Endodermal cell (in vitro differentiated cells): ENCODE results near the gene IL21R. TPM values are rescaled to one million over a fixed set of nuclear protein-coding genes. Genes with fewer than 3 reads are reported as not detected.

Source experiments
- DNase-seq: peaks from one replicate; pipeline ENCODE4 v3.0.0-alpha.2; 2017
- H3K27ac ChIP-seq: 2 replicates; pipeline ENCODE4 v1.5.1; 2013; ENCODE audit warnings: mild to moderate bottlenecking, low read depth, low read length, moderate library complexity
- H3K27me3 ChIP-seq: 2 replicates; pipeline ENCODE4 v1.6.1; 2013; ENCODE audit warnings: mild to moderate bottlenecking, low read length, moderate library complexity; ENCODE audit not compliant: insufficient read depth, control insufficient read depth, poor library complexity, severe bottlenecking
- H3K36me3 ChIP-seq: 2 replicates; pipeline ENCODE4 v1.7.0; 2013; ENCODE audit warnings: mild to moderate bottlenecking, low read length, moderate library complexity; ENCODE audit not compliant: control insufficient read depth, insufficient read depth
- H3K4me1 ChIP-seq: one replicate; pipeline ENCODE4 v1.7.0; 2013; ENCODE audit warnings: low read length; ENCODE audit not compliant: control insufficient read depth, insufficient read depth
- H3K4me3 ChIP-seq: 2 replicates; pipeline ENCODE4 v1.5.1; 2013; ENCODE audit warnings: mild to moderate bottlenecking, low read length, moderate library complexity
- H3K9ac ChIP-seq: 2 replicates; pipeline ENCODE4 v1.6.1; 2013; ENCODE audit warnings: mild to moderate bottlenecking, low read length, moderate library complexity; ENCODE audit not compliant: poor library complexity, severe bottlenecking; ENCODE audit errors: extremely low read depth
- H3K9me3 ChIP-seq: 2 replicates; pipeline ENCODE4 v1.6.1; 2013; ENCODE audit warnings: mild to moderate bottlenecking, low read length, moderate library complexity; ENCODE audit not compliant: control insufficient read depth
- H3K27ac Mint-ChIP-seq: 2 replicates; pipeline ENCODE4 v1.8.0; 2020; ENCODE audit warnings: mixed read lengths
- H3K27me3 Mint-ChIP-seq: 2 replicates; pipeline ENCODE4 v1.8.0; 2021; ENCODE audit warnings: mild to moderate bottlenecking, mixed read lengths; ENCODE audit not compliant: insufficient read depth
- H3K36me3 Mint-ChIP-seq: 2 replicates; pipeline ENCODE4 v1.8.0; 2020; ENCODE audit warnings: low read depth, mixed read lengths
- H3K4me1 Mint-ChIP-seq: 2 replicates; pipeline ENCODE4 v1.8.0; 2020; ENCODE audit warnings: mixed read lengths
- H3K4me3 Mint-ChIP-seq: 2 replicates; pipeline ENCODE4 v1.8.0; 2020; ENCODE audit warnings: mild to moderate bottlenecking, moderate library complexity, mixed read lengths
- H3K9me3 Mint-ChIP-seq: 2 replicates; pipeline ENCODE4 v1.8.0; 2020; ENCODE audit warnings: mild to moderate bottlenecking, mixed read lengths
- WGBS, 2 experiments: methylation state at CpG; one replicate each; pipeline versions ENCODE4 v1.1.5 to v1.1.7; 2013; ENCODE audit warnings: missing lambda C conversion rate in 2 of 2, mixed read lengths in 1 of 2; ENCODE audit not compliant: insufficient coverage in 1 of 2, insufficient read length in 1 of 2; 5-methylcytosine and 5-hydroxymethylcytosine counted together
- total RNA-seq, 2 donors: library from RNA; stranded (reverse); fragmentation: NEBNext Ultra II Directional in 1 of 2; extraction: Animal tissue kit (Norgen Biotek cat#: 25700) in 1 of 2; gene quantifications; 2 replicates in 1 of 2; 3 replicates in 1 of 2; pipeline ENCODE4 v1.2.1, GENCODE V29; 2021
- TF ChIP-seq, protein P1 (sequence below): fragments of 200-600 bp; sonication (generic); conservative IDR thresholded peaks from 2 replicates; pipeline ENCODE4 v1.5.0; 2021; ENCODE audit warnings: antibody characterized with exemption, mild to moderate bottlenecking

Gene IL21R
- total RNA-seq, 2 donors from 2014 or later = 0.18 TPM; not detected in 1

GRCh38 chr16:27405546-27406451 is 3.8 kb downstream of the IL21R start:
- TF ChIP-seq, protein P1, sequence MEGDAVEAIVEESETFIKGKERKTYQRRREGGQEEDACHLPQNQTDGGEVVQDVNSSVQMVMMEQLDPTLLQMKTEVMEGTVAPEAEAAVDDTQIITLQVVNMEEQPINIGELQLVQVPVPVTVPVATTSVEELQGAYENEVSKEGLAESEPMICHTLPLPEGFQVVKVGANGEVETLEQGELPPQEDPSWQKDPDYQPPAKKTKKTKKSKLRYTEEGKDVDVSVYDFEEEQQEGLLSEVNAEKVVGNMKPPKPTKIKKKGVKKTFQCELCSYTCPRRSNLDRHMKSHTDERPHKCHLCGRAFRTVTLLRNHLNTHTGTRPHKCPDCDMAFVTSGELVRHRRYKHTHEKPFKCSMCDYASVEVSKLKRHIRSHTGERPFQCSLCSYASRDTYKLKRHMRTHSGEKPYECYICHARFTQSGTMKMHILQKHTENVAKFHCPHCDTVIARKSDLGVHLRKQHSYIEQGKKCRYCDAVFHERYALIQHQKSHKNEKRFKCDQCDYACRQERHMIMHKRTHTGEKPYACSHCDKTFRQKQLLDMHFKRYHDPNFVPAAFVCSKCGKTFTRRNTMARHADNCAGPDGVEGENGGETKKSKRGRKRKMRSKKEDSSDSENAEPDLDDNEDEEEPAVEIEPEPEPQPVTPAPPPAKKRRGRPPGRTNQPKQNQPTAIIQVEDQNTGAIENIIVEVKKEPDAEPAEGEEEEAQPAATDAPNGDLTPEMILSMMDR = no peak
- Mint-ChIP-seq H3K36me3 (no peaks in the 10 kb centered on the region), H3K27me3 (no peaks in the 10 kb centered on the region), H3K4me1 (no peaks in the 10 kb centered on the region), H3K27ac (no peak overlapping the region), H3K4me3 (no peak overlapping the region), H3K9me3 (no peaks in the 10 kb centered on the region)
- Histone ChIP-seq H3K9ac (no peak overlapping the region), H3K27me3 (no peaks in the 10 kb centered on the region), H3K27ac (no peak overlapping the region), H3K4me3 (no peak overlapping the region), H3K9me3 (no peaks in the 10 kb centered on the region), H3K4me1 (no peaks in the 10 kb centered on the region), H3K36me3 (no peaks in the 10 kb centered on the region)
- DNase-seq = peak; percentile 60
- 73 to 79% methylated on average over 7 to 18 of the region's 19 CpGs for WGBS, 2 experiments

- Mint-ChIP-seq H3K9me3 (no peaks in the 10 kb centered on the region), H3K27ac (no peak overlapping the region), H3K4me1 (no peaks in the 10 kb centered on the region), H3K36me3 (no peaks in the 10 kb centered on the region), H3K4me3 (no peak overlapping the region), H3K27me3 (no peaks in the 10 kb centered on the region)
- TF ChIP-seq, protein P1 = no peak
- WGBS, 2 experiments = 81% methylated on average over 6 of the region's 6 CpGs; no CpG with 5 or more reads in 1 of the 2 experiments
- Histone ChIP-seq H3K27ac (no peak overlapping the region), H3K4me1 (no peaks in the 10 kb centered on the region), H3K4me3 (no peak overlapping the region), H3K27me3 (no peaks in the 10 kb centered on the region), H3K36me3 (no peaks in the 10 kb centered on the region), H3K9me3 (no peaks in the 10 kb centered on the region), H3K9ac (no peak overlapping the region)
- DNase-seq = no peak
Measured at GRCh38 chr16:27406511-27407128, 4.6 kb downstream of the IL21R start.

GRCh38 chr16:27407133-27407532 is 5.2 kb downstream of the IL21R start:
- Histone ChIP-seq H3K4me3 (no peak overlapping the region), H3K4me1 (no peaks in the 10 kb centered on the region), H3K36me3 (no peaks in the 10 kb centered on the region), H3K9ac (no peak overlapping the region), H3K27me3 (no peaks in the 10 kb centered on the region), H3K9me3 (no peaks in the 10 kb centered on the region), H3K27ac (no peak overlapping the region)
- H3K36me3 Mint-ChIP-seq = no peaks in the 10 kb centered on the region
- no peaks in the 10 kb centered on the region for H3K27me3 Mint-ChIP-seq
- H3K9me3 Mint-ChIP-seq = no peaks in the 10 kb centered on the region
- TF ChIP-seq, protein P1 = no peak
- DNase-seq = no peak
- whole genome bisulfite sequencing, 2 experiments = 90 to 100% methylated on average over 1 to 2 of the region's 2 CpGs
- no peaks in the 10 kb centered on the region for H3K4me1 Mint-ChIP-seq
- no peak overlapping the region for H3K4me3 Mint-ChIP-seq
- no peak overlapping the region for H3K27ac Mint-ChIP-seq
